Measurements from ENCODE around the gene PSME3. TPM values are rescaled to one million over a fixed set of nuclear protein-coding genes. Genes with fewer than 3 reads are reported as not detected.

PSME3 gene
- total and polyA plus RNA-seq, 2 of the 13 experiments (the other 11 are each of a cell fraction or from before 2014, with no cell fraction given): 66.3 to 135 TPM

DNA sequence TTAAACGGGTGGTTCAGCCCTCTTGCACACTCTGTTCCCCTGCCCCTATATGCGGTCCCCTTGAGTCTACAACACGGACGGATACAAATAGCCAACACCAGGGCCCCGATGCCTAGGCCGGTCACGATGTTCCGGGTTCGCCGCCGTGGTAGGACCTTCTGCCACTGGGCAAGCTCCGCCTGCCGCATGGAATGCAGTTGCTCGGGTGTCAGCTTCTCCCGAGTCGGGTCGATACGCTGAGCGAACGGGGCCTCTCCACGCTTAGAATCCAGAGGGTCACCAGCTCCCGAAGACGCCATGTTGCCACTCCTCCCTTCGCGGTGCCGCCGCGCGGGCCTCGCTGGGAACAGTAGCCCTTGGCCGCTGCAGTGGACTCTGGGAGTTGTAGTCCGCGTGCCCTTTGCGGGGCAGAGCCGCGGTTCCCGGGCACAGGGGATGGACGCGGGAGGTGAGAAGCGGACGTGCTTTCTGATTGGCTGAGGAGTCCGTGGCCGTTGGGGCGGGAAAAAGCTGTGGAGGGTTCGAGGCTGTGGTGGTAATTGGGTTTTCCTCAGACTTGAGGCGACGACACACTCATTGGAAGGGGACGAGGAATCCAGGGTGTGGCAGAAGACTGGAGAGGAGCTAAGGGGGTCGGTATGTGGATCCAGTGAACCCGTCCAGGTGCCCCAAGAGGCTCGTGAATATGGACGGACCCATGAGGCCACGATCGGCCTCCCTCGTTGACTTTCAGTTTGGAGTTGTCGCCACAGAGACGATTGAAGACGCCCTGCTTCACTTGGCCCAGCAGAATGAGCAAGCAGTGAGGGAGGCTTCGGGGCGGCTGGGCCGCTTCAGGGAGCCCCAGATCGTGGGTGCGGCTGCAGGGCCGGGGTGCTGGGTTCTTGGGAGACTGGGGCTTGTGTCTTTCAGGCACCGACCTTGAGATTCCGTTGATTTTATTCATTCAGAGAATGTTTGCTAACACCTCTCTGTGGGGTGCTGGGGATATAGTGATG, 34.5 kb upstream of the PSME3 start, which contains the start of the genes CNTD1 and COA3 (continued):
- TF ChIP-seq, protein P1, sequence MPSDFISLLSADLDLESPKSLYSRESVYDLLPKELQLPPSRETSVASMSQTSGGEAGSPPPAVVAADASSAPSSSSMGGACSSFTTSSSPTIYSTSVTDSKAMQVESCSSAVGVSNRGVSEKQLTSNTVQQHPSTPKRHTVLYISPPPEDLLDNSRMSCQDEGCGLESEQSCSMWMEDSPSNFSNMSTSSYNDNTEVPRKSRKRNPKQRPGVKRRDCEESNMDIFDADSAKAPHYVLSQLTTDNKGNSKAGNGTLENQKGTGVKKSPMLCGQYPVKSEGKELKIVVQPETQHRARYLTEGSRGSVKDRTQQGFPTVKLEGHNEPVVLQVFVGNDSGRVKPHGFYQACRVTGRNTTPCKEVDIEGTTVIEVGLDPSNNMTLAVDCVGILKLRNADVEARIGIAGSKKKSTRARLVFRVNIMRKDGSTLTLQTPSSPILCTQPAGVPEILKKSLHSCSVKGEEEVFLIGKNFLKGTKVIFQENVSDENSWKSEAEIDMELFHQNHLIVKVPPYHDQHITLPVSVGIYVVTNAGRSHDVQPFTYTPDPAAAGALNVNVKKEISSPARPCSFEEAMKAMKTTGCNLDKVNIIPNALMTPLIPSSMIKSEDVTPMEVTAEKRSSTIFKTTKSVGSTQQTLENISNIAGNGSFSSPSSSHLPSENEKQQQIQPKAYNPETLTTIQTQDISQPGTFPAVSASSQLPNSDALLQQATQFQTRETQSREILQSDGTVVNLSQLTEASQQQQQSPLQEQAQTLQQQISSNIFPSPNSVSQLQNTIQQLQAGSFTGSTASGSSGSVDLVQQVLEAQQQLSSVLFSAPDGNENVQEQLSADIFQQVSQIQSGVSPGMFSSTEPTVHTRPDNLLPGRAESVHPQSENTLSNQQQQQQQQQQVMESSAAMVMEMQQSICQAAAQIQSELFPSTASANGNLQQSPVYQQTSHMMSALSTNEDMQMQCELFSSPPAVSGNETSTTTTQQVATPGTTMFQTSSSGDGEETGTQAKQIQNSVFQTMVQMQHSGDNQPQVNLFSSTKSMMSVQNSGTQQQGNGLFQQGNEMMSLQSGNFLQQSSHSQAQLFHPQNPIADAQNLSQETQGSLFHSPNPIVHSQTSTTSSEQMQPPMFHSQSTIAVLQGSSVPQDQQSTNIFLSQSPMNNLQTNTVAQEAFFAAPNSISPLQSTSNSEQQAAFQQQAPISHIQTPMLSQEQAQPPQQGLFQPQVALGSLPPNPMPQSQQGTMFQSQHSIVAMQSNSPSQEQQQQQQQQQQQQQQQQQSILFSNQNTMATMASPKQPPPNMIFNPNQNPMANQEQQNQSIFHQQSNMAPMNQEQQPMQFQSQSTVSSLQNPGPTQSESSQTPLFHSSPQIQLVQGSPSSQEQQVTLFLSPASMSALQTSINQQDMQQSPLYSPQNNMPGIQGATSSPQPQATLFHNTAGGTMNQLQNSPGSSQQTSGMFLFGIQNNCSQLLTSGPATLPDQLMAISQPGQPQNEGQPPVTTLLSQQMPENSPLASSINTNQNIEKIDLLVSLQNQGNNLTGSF (CRISPR knock-in tag; IDR thresholded peaks at IDR 0.05): 0 out of 2 replicates have a peak, but pooled peaks have one; percentile 29
- TF ChIP-seq AKAP8 (CRISPR knock-in tag; IDR thresholded peaks at IDR 0.05) (0 out of 2 replicates have a peak, but pooled peaks have one; percentile 46), ZNF331 (CRISPR knock-in tag; IDR thresholded peaks at IDR 0.05) (peak; percentile 95), NR2F2 (IDR thresholded peaks at IDR 0.05; ENCODE audit: borderline replicate concordance, low read depth) (no peak; the same call in 1 of the 2 replicates), FOSL1 (CRISPR knock-in tag; IDR thresholded peaks at IDR 0.05; ENCODE audit: borderline replicate concordance) (no peak), MYNN (CRISPR knock-in tag; IDR thresholded peaks at IDR 0.05; ENCODE audit: low read depth) (no peak), ZNF7 (CRISPR knock-in tag; IDR thresholded peaks at IDR 0.05) (no peak), ZNF337 (CRISPR knock-in tag; IDR thresholded peaks at IDR 0.05; ENCODE audit: borderline replicate concordance, low read depth) (peak; percentile 92; the same call in 1 of the 2 replicates)
- TF ChIP-seq, protein P2, sequence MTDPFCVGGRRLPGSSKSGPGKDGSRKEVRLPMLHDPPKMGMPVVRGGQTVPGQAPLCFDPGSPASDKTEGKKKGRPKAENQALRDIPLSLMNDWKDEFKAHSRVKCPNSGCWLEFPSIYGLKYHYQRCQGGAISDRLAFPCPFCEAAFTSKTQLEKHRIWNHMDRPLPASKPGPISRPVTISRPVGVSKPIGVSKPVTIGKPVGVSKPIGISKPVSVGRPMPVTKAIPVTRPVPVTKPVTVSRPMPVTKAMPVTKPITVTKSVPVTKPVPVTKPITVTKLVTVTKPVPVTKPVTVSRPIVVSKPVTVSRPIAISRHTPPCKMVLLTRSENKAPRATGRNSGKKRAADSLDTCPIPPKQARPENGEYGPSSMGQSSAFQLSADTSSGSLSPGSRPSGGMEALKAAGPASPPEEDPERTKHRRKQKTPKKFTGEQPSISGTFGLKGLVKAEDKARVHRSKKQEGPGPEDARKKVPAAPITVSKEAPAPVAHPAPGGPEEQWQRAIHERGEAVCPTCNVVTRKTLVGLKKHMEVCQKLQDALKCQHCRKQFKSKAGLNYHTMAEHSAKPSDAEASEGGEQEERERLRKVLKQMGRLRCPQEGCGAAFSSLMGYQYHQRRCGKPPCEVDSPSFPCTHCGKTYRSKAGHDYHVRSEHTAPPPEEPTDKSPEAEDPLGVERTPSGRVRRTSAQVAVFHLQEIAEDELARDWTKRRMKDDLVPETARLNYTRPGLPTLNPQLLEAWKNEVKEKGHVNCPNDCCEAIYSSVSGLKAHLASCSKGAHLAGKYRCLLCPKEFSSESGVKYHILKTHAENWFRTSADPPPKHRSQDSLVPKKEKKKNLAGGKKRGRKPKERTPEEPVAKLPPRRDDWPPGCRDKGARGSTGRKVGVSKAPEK (CRISPR knock-in tag; IDR thresholded peaks at IDR 0.05; ENCODE audit: borderline replicate concordance): peak; percentile 96; the same call in 1 of the 2 replicates
- TF ChIP-seq, protein P3, sequence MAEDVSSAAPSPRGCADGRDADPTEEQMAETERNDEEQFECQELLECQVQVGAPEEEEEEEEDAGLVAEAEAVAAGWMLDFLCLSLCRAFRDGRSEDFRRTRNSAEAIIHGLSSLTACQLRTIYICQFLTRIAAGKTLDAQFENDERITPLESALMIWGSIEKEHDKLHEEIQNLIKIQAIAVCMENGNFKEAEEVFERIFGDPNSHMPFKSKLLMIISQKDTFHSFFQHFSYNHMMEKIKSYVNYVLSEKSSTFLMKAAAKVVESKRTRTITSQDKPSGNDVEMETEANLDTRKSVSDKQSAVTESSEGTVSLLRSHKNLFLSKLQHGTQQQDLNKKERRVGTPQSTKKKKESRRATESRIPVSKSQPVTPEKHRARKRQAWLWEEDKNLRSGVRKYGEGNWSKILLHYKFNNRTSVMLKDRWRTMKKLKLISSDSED (CRISPR knock-in tag; IDR thresholded peaks at IDR 0.05): no peak
- TF ChIP-seq, protein P4, sequence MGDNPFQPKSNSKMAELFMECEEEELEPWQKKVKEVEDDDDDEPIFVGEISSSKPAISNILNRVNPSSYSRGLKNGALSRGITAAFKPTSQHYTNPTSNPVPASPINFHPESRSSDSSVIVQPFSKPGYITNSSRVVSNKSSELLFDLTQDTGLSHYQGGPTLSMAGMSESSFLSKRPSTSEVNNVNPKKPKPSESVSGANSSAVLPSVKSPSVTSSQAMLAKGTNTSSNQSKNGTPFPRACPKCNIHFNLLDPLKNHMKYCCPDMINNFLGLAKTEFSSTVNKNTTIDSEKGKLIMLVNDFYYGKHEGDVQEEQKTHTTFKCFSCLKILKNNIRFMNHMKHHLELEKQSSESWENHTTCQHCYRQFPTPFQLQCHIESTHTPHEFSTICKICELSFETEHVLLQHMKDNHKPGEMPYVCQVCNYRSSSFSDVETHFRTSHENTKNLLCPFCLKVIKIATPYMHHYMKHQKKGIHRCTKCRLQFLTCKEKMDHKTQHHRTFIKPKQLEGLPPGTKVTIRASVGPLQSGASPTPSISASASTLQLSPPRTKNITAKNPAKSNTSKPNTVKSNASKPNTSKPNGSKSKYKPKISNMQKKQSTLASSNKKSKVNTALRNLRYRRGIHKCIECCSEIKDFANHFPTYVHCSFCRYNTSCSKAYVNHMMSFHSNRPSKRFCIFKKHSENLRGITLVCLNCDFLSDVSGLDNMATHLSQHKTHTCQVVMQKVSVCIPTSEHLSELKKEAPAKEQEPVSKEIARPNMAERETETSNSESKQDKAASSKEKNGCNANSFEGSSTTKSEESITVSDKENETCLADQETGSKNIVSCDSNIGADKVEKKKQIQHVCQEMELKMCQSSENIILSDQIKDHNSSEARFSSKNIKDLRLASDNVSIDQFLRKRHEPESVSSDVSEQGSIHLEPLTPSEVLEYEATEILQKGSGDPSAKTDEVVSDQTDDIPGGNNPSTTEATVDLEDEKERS (CRISPR knock-in tag; IDR thresholded peaks at IDR 0.05): peak; percentile 98
- TF ChIP-seq, protein P5, sequence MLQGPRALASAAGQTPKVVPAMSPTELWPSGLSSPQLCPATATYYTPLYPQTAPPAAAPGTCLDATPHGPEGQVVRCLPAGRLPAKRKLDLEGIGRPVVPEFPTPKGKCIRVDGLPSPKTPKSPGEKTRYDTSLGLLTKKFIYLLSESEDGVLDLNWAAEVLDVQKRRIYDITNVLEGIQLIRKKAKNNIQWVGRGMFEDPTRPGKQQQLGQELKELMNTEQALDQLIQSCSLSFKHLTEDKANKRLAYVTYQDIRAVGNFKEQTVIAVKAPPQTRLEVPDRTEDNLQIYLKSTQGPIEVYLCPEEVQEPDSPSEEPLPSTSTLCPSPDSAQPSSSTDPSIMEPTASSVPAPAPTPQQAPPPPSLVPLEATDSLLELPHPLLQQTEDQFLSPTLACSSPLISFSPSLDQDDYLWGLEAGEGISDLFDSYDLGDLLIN (CRISPR knock-in tag; IDR thresholded peaks at IDR 0.05; ENCODE audit: borderline replicate concordance): no peak; the same call in 1 of the 2 replicates

All from HepG2 (cell line).